Mucosa of stomach (tissue), 1 donor: Measurements from ENCODE around the gene SERBP1.

Experiments
- H3K27me3 ChIP-seq: one replicate; pipeline ENCODE4 v1.7.0; 2013; ENCODE audit warnings: mild to moderate bottlenecking, low read length; ENCODE audit not compliant: control insufficient read depth, insufficient read depth
- H3K36me3 ChIP-seq: one replicate; pipeline ENCODE4 v1.7.0; 2013; ENCODE audit warnings: low read length; ENCODE audit not compliant: control insufficient read depth, insufficient read depth
- H3K4me1 ChIP-seq: one replicate; pipeline ENCODE4 v1.7.0; 2013; ENCODE audit warnings: mild to moderate bottlenecking, low read length; ENCODE audit not compliant: control insufficient read depth, insufficient read depth
- H3K4me3 ChIP-seq: one replicate; pipeline ENCODE4 v1.7.0; 2013; ENCODE audit warnings: low read length
- H3K9ac ChIP-seq: one replicate; pipeline ENCODE4 v1.7.0; 2013; ENCODE audit warnings: mild to moderate bottlenecking, low read length, moderate library complexity
- H3K9me3 ChIP-seq: one replicate; pipeline ENCODE4 v1.7.0; 2013; ENCODE audit warnings: mild to moderate bottlenecking, low read length, moderate library complexity; ENCODE audit not compliant: control insufficient read depth
- donor health status: Pancreatic carcinoma.

The SERBP1 gene

DNA sequence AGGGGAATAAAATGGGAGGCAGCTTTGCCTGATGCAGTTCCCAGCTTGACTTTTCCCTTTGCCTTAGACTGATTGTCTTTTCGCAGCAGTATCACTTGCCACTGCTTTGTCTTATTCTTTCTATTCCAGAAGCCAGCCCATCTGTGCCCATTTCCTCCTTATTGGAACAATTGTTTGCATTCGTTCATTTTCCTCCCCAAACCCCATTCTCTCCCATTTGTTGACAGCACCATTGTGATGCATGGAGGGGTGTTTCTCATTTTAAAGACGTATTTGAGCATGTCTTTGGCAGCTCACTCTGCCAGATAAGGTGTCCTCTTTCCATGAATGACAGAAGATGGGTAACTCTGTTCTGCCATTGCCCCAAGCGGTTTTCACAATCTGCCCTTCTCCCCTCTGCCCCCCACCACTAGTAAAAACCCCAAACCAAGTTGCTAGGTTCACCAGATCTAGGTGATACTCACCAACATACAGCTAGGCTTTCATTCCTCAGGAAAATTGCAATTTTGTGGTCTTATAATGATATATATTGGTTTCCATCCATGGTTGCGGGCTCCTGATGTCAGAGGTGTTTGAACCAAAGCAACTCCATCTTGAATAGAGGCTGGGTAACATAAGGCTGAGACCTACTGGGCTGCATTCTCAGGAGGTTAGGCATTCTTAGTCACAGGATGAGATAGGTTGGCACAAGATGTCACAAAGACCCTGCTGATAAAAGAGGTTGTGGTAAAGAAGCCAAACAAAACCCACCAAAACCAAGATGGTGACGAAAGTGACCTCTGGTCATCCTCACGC, 30.8 kb downstream of the SERBP1 start:
- Histone ChIP-seq H3K9ac (no peak overlapping the region), H3K4me1 (no peaks in the 10 kb centered on the region), H3K4me3 (no peak overlapping the region), H3K36me3 (no peaks in the 10 kb centered on the region), H3K9me3 (no peaks in the 10 kb centered on the region), H3K27me3 (no peaks in the 10 kb centered on the region)

DNA sequence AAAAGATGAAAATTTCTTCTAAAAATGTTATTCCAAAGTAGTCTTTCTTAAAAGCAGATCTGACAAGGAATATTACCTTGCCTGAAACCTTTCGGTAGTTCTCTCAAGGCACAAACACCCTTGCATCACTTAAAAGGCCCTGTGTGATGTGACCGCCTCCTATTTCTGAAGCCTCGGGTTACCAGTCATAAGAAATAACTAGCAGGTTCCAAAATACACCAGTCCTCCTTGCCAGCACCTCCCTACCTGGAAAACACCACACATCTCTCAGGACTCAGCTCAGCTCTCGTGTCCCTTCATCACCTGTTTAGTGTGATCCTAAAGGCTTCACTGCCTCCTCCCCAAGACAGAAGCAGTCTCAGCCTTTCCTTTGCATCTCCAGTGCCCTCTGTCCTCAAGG, 35.7 kb downstream of the SERBP1 start:
- H3K9me3 ChIP-seq: no peaks in the 10 kb centered on the region
- H3K4me3 ChIP-seq: no peak overlapping the region
- no peak overlapping the region for H3K9ac ChIP-seq
- H3K4me1 ChIP-seq: peaks cover 5% of the 10 kb centered on the region
- H3K36me3 ChIP-seq: no peaks in the 10 kb centered on the region
- H3K27me3 ChIP-seq: no peaks in the 10 kb centered on the region

GRCh38 chr1:67393737-67394136, 36.5 kb downstream of the SERBP1 start:
- Histone ChIP-seq H3K4me1 (peaks cover 5% of the 10 kb centered on the region), H3K36me3 (no peaks in the 10 kb centered on the region), H3K4me3 (no peak overlapping the region), H3K27me3 (no peaks in the 10 kb centered on the region), H3K9me3 (no peaks in the 10 kb centered on the region), H3K9ac (no peak overlapping the region)

DNA sequence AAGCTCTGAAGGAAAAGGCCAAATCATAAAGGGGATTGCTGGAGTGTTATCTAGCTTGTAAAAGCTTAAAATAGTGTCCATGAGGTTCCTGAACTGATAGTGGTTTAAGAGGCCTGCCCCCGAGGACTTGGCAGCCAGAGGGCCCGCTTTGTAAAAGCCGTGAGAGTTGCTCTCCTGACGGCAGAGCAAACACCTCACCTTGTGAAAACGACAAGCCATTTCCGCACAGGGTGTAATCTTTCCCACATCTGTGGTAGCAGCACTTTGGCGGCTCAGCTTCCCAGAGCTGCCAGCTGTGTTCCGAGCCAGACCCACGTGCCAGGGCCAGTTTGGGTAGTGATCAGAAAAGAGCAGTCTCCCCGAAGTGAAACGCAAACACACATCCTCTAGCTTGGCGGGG, 37.0 kb downstream of the SERBP1 start:
- no peaks in the 10 kb centered on the region for H3K9me3 ChIP-seq
- no peaks in the 10 kb centered on the region for H3K36me3 ChIP-seq
- no peak overlapping the region for H3K4me3 ChIP-seq
- no peaks in the 10 kb centered on the region for H3K27me3 ChIP-seq
- H3K4me1 ChIP-seq: peaks cover 5% of the 10 kb centered on the region
- no peak overlapping the region for H3K9ac ChIP-seq

GRCh38 chr1:67390041-67390887, 39.9 kb downstream of the SERBP1 start:
- no peaks in the 10 kb centered on the region for H3K9me3 ChIP-seq
- H3K9ac ChIP-seq: no peak overlapping the region
- peaks cover 5% of the 10 kb centered on the region for H3K4me1 ChIP-seq
- no peak overlapping the region for H3K4me3 ChIP-seq
- H3K27me3 ChIP-seq: no peaks in the 10 kb centered on the region
- H3K36me3 ChIP-seq: no peaks in the 10 kb centered on the region

DNA sequence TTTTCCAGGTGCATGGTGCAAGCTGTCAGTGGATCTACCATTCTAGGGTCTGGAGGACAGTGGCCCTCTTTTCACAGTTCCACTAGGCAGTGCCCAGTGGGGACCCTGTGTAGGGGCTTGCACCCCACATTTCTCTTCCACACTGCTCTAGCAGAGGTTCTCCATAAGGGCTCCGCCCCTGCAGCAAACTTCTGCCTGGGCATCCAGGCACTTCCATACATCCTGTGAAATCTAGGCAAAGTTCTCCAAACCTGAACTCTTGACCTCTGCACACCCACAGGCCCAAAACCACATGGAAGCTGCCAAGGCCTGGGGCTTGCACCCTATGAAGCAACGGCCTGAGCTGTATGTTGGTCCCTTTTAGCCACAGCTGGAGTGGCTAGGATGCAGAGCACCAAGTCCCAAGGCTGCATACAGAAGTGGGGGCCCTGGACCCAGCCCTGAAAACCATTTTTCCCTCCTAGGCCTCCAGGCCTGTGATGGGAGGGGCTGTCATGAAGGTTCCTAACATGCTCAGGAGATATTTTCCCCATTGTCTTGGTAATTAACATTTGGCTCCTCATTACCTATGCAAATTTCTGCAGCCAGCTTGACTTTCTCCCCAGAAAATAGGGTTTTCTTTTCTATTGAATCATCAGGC, 46.1 kb downstream of the SERBP1 start:
- H3K4me3 ChIP-seq: no peak overlapping the region
- no peaks in the 10 kb centered on the region for H3K27me3 ChIP-seq
- H3K4me1 ChIP-seq: no peaks in the 10 kb centered on the region
- no peak overlapping the region for H3K9ac ChIP-seq
- H3K36me3 ChIP-seq: no peaks in the 10 kb centered on the region
- no peaks in the 10 kb centered on the region for H3K9me3 ChIP-seq

- Histone ChIP-seq H3K27me3 (no peaks in the 10 kb centered on the region), H3K9ac (no peak overlapping the region), H3K4me1 (no peaks in the 10 kb centered on the region), H3K9me3 (no peaks in the 10 kb centered on the region), H3K36me3 (no peaks in the 10 kb centered on the region), H3K4me3 (no peak overlapping the region)
These were observed 47.9 kb downstream of the SERBP1 start for GRCh38 chr1:67382292-67382691.

DNA sequence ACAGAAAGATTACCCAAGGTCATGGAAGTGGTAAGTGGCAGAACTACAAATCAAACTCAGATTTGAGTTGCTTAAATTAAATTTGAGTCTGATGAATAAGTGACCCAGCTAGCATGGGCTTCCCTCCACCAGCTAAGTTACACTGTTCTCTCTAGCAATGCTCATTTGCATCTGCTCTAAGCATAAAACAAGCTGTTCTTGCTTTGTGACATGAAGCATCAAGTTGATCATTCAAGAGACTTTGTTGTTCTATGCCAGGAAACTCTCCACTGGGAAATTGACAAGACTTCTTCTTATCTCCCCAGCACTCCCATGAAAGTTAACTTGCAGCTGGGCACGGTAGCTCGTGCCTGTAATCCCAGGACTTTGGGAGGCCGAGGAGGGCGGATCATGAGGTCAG, 49.0 kb downstream of the SERBP1 start:
- Histone ChIP-seq H3K27me3 (no peaks in the 10 kb centered on the region), H3K4me1 (no peaks in the 10 kb centered on the region), H3K4me3 (no peak overlapping the region), H3K36me3 (no peaks in the 10 kb centered on the region), H3K9ac (no peak overlapping the region), H3K9me3 (no peaks in the 10 kb centered on the region)

GRCh38 chr1:67377253-67377652, 52.9 kb downstream of the SERBP1 start:
- H3K27me3 ChIP-seq: no peaks in the 10 kb centered on the region
- no peaks in the 10 kb centered on the region for H3K9me3 ChIP-seq
- H3K4me1 ChIP-seq: no peaks in the 10 kb centered on the region
- H3K9ac ChIP-seq: no peak overlapping the region
- H3K36me3 ChIP-seq: no peaks in the 10 kb centered on the region
- H3K4me3 ChIP-seq: no peak overlapping the region

- no peaks in the 10 kb centered on the region for H3K9me3 ChIP-seq
- no peaks in the 10 kb centered on the region for H3K27me3 ChIP-seq
- no peak overlapping the region for H3K4me3 ChIP-seq
These were observed 53.8 kb downstream of the SERBP1 start for GRCh38 chr1:67376381-67376780.

GRCh38 chr1:67372898-67373297, 57.3 kb downstream of the SERBP1 start:
- Histone ChIP-seq H3K4me1 (no peaks in the 10 kb centered on the region), H3K4me3 (no peak overlapping the region), H3K9ac (no peak overlapping the region), H3K9me3 (no peaks in the 10 kb centered on the region), H3K27me3 (no peaks in the 10 kb centered on the region), H3K36me3 (no peaks in the 10 kb centered on the region)

More at GRCh38 chr1:67376381-67376780, 53.8 kb downstream of the SERBP1 start:
- Histone ChIP-seq H3K4me1 (no peaks in the 10 kb centered on the region), H3K9ac (no peak overlapping the region), H3K36me3 (no peaks in the 10 kb centered on the region)

GRCh38 chr1:67372136-67372535, 58.1 kb downstream of the SERBP1 start:
- H3K36me3 ChIP-seq: no peaks in the 10 kb centered on the region
- H3K9me3 ChIP-seq: no peaks in the 10 kb centered on the region
- H3K4me1 ChIP-seq: no peaks in the 10 kb centered on the region
- H3K4me3 ChIP-seq: no peak overlapping the region
- H3K27me3 ChIP-seq: no peaks in the 10 kb centered on the region
- no peak overlapping the region for H3K9ac ChIP-seq
